OCI-LY1 (cell line): ENCODE results near the gene OSBPL3.

Experiments used
- CTCF ChIP-seq: fragments of 200-600 bp; sonication (generic), shearing (Covaris generic); IDR thresholded peaks from 2 replicates; pipeline ENCODE4 v1.5.1; 2017; ENCODE audit warnings: mild to moderate bottlenecking, antibody characterized with exemption, low read length, moderate library complexity, mixed read lengths
- EZH2 ChIP-seq: fragments of 200-600 bp; sonication (generic), shearing (Covaris generic); IDR thresholded peaks from 2 replicates; pipeline ENCODE4 v1.8.0; 2017; ENCODE audit warnings: borderline replicate concordance, mixed run types, mild to moderate bottlenecking, antibody characterized with exemption, low read length, moderate library complexity, mixed read lengths

GRCh38 chr7:24884401-24884800 lies 95.6 kb downstream of the OSBPL3 start:
- TF ChIP-seq CTCF (no peak), EZH2 (no peak)
